ENCODE measurements around the gene SPSB4.

GRCh38 chr3:141150931-141151330, 99.8 kb downstream of the SPSB4 start:
- TF ChIP-seq GLIS3 (CRISPR knock-in tag; IDR thresholded peaks at IDR 0.05) (no peak), POU6F1 (CRISPR knock-in tag; IDR thresholded peaks at IDR 0.05; ENCODE audit: borderline replicate concordance, low read depth) (no peak), ARNTL (CRISPR knock-in tag; IDR thresholded peaks at IDR 0.05; ENCODE audit: borderline replicate concordance, low read depth) (no peak), ZFP30 (CRISPR knock-in tag; IDR thresholded peaks at IDR 0.05) (no peak), TCF4 (CRISPR knock-in tag; IDR thresholded peaks at IDR 0.05; ENCODE audit: borderline replicate concordance) (no peak), ZFP3 (CRISPR knock-in tag; IDR thresholded peaks at IDR 0.05) (no peak), ZNF8 (CRISPR knock-in tag; IDR thresholded peaks at IDR 0.05) (no peak), CREB5 (CRISPR knock-in tag; IDR thresholded peaks at IDR 0.05; ENCODE audit: low read depth) (no peak), PATZ1 (CRISPR knock-in tag; IDR thresholded peaks at IDR 0.05; ENCODE audit: borderline replicate concordance) (no peak), CSRNP3 (CRISPR knock-in tag; IDR thresholded peaks at IDR 0.05) (no peak), PPARA (CRISPR knock-in tag; IDR thresholded peaks at IDR 0.05; ENCODE audit: borderline replicate concordance) (no peak), RARB (CRISPR knock-in tag; IDR thresholded peaks at IDR 0.05) (no peak), SNAI2 (CRISPR knock-in tag; IDR thresholded peaks at IDR 0.05) (no peak)
